GM18498 (cell line): ENCODE data around the gene VPS35.

ENCODE experiments used
- ATAC-seq: cut with Tn5 transposase; IDR thresholded peaks from one replicate; pipeline ENCODE4 v1.9.1; 2021; ENCODE audit warnings: mild to moderate bottlenecking, moderate library complexity; ENCODE audit not compliant: unreplicated experiment

Gene VPS35

GRCh38 chr16:46688654-46689364 lies at the start of gene VPS35:
TSS of gene VPS35 (minus strand) at chr16:46689178. CDS start at chr16:46689133, 45 bp downstream.
- peak; percentile 84 for ATAC-seq

- no peak for ATAC-seq
These were observed 48.7 kb upstream of the VPS35 start for GRCh38 chr16:46737621-46738214.

- ATAC-seq: no peak
These were observed 47.7 kb upstream of the VPS35 start for GRCh38 chr16:46736695-46737094.

GRCh38 chr16:46733319-46733830 lies 44.4 kb upstream of the VPS35 start:
- no peak for ATAC-seq

GRCh38 chr16:46732561-46732960 lies 43.6 kb upstream of the VPS35 start:
- ATAC-seq: no peak

- ATAC-seq: no peak
These were observed 42.9 kb upstream of the VPS35 start for GRCh38 chr16:46731691-46732555.

GRCh38 chr16:46730801-46731690 lies 42.1 kb upstream of the VPS35 start:
- no peak for ATAC-seq

- no peak for ATAC-seq
These were observed 41.1 kb upstream of the VPS35 start for GRCh38 chr16:46730126-46730525.

GRCh38 chr16:46729326-46729995 lies 40.5 kb upstream of the VPS35 start:
- ATAC-seq: no peak

- no peak for ATAC-seq
These were observed 39.8 kb upstream of the VPS35 start for GRCh38 chr16:46728806-46729205.

GRCh38 chr16:46727630-46728029 lies 38.7 kb upstream of the VPS35 start:
- ATAC-seq: no peak

GRCh38 chr16:46727184-46727583 lies 38.2 kb upstream of the VPS35 start:
- no peak for ATAC-seq

- no peak for ATAC-seq
These were observed 32.9 kb upstream of the VPS35 start for GRCh38 chr16:46721885-46722284.

- no peak for ATAC-seq
These were observed 31.6 kb upstream of the VPS35 start for GRCh38 chr16:46720619-46721018.

- no peak for ATAC-seq
These were observed 30.6 kb upstream of the VPS35 start for GRCh38 chr16:46719528-46719927.

- ATAC-seq: no peak
These were observed 29.2 kb upstream of the VPS35 start for GRCh38 chr16:46718214-46718613.

- no peak for ATAC-seq
These were observed 28.7 kb upstream of the VPS35 start for GRCh38 chr16:46717692-46718091.

GRCh38 chr16:46715769-46716305 lies 26.9 kb upstream of the VPS35 start:
- ATAC-seq: no peak

GRCh38 chr16:46714797-46715591 lies 26.0 kb upstream of the VPS35 start:
- no peak for ATAC-seq
